ENCODE results near the gene PLIN5.

PLIN5 gene

DNA sequence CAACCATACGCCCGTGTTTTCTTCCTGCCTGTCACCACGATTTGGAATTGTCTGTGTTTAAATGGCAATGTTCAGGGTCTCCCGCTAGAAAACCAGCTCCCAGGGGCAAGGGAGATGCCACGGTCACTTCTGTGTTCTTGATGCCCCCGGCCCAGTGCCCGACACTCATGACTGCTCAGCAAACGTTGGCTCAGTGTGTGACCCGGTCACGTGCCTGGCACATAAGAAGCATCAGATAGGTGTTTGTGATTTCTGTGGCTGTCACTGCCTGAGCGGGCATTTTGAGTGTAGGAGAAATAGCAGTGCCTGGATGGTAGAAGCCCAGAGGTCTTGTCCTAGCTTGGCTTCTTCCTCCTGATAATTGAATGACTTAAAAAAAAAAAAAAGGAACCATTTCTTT lies 47.5 kb downstream of the PLIN5 start:
- no peak for DNase-seq (ENCODE audit: low read depth in 2 of 2)

DNA sequence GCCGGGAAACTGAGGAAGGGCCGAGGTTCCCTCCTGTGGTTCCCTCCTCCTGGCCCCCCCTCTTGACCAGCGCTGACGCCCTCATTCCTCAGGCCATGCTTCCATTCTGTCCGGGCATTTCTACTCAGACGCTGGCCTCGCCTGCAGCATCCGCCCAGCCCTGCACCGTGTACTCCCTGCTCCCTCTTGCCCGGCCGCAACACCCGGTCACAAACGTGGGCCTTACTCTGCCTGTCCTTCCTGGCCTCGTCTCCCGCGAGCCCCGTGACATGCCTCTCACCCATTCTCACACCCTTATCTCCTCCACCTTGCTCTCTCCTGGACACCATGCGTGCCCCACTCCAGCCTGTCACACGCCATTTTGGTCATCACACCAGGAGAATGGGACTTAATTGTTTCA lies 51.6 kb downstream of the PLIN5 start:
- DNase-seq (ENCODE audit: low read depth in 2 of 2) = no peak

DNA sequence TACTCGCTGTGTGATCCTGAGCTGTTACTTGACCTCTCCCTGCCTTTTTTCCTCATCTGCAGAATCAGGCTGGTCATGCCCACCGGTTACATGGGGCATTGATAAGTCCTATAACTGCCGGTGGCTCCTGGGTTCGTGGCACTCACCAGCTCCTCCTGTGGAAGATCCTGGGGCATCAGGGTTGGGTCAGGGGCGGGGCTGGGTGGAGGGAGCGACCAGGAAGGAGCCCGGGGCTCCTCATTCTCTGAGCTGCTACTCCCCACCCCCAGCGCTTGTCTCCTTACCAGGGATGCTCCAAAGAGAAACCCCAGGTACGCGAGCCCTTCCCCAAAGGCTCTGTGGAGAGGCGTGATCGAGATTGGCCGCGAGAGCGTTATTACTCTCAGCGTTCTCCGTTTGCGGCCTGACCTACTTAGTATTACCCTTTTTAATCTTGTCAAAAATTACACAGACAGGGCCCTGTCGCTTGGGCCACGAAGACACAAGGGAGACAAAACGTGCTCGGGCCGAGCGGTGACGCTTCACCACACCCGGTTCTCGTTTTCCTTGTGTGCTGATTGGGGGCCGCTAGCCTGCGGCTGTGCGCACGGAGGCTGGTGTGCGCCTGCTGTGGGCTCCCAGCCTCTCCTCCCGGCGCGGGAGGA lies 52.2 kb downstream of the PLIN5 start:
- DNase-seq (ENCODE audit: low read depth in 2 of 2) = no peak

DNA sequence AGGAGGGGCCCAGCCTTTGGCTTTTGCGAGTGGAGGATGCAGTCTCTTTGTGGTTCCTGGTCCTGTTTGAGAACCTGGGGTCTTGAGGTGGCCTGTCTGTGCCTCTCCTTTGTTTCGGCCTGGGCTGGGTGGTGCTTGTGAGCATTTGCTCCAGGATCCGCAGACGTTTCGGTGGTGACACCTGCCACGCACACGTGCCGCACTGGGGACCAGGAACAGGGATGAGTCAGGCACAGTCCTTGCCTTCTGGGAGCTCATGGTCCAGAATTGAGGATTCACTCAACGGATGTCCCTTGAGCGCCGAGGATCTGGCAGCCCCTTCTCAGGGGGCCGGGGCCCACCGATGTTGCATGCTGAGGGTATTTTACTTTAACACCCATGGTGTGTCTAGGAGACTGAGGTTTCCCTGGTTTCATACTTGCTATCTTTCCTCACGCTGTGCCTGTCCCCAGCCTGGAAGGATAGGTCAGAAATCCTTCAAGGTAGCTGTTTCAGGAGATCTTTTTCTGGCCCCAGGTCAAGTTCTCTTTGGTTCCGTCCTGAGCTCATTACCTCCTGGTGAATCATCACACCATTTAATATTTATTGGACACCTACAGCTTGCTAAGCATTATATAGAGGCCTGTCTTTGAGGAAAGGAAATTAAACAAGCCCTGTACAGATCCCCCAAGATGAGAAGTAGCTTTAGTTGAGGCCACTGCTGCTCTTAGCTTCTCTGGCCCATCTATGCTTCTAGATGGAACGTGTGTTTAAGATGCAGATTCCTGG lies 57.8 kb downstream of the PLIN5 start:
- no peak for DNase-seq (ENCODE audit: low read depth in 2 of 2)

DNA sequence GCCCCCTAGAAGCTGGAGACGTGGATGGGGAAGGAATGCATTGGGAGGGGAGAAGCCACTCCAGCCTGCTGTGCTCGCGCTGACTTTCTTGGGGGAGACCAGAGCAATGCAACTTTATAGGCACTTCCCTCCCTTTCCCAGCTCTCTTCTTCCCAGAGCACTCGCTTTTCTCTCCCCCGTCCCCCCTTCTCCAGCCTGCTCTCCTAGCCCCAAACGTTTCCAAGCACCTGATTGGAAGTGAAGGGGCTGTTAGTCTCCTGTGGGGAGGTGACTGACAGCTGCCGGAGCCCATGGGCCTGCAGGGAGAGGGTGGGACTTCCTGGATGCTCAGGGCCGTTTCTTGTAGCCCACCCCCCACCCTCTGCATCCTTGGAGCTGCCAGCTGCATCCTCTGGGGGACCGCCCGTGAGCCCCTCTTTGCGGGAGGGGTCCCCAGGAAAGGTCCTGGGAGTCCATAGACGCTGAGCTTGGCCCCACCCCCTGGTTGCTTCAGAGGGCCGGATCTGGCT lies 60.5 kb downstream of the PLIN5 start:
- DNase-seq (ENCODE audit: low read depth in 2 of 2) = no peak

DNA sequence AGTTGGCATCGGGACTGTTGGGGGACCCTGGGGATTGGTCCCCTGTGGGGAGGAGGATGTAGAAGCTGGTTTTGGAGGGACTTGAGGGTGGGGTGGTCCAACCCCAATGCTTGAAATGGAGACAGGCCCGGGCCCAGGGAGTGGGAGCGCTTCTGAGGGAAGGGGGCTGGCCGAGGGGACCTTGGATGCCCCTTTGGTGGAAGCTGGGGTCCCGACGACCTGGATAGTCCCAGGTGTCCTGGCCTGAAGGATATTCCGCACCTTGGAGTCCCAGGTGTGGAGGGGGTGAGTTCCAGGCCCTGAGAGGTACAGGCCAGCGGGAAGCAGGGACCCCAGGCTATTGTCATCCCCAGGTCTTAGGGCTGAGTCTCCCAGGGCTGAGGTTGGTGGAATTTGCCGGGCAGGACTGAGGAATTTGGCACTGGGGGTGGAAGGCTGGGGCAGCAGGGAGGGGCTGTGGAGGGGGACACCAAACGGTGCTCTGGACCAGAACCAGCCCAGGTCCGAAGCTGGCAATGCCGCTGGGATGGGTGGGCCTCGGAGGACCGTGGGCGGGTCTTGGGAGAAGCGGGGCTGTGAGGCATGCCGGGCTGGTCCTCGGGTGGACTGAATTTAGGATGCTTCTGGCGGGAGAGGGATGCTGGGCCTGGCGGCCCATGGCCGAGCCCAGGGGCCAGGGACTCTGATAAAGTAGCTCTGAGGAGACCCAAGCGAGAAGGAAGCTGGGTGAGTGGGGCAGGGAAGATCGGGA lies 61.1 kb downstream of the PLIN5 start:
- no peak for DNase-seq (ENCODE audit: low read depth in 2 of 2)

- no peak for DNase-seq (ENCODE audit: low read depth in 2 of 2)
These were observed 61.8 kb downstream of the PLIN5 start for GRCh38 chr19:4473011-4473762.

Measured in stimulated activated CD8-positive, alpha-beta memory T cell treated with anti-CD3 and anti-CD28 coated beads, Interleukin-7, amount 100 ng/mL, for 4 hours (primary cell).